Stimulated activated naive CD4-positive, alpha-beta T cell treated with Interleukin-2 at 50 U/mL for 16 hours (primary cell): ENCODE measurements around the gene NADSYN1.
"Not testable (repeated sequence)": the region's sequence is repeated elsewhere in the genome, so short reads cannot be mapped to it uniquely, and the experiment has no call there.

Experiments
- DNase-seq: peaks from one replicate; lab custom pipeline; 2025; lab: John Stamatoyannopoulos, UW

The NADSYN1 gene

DNA sequence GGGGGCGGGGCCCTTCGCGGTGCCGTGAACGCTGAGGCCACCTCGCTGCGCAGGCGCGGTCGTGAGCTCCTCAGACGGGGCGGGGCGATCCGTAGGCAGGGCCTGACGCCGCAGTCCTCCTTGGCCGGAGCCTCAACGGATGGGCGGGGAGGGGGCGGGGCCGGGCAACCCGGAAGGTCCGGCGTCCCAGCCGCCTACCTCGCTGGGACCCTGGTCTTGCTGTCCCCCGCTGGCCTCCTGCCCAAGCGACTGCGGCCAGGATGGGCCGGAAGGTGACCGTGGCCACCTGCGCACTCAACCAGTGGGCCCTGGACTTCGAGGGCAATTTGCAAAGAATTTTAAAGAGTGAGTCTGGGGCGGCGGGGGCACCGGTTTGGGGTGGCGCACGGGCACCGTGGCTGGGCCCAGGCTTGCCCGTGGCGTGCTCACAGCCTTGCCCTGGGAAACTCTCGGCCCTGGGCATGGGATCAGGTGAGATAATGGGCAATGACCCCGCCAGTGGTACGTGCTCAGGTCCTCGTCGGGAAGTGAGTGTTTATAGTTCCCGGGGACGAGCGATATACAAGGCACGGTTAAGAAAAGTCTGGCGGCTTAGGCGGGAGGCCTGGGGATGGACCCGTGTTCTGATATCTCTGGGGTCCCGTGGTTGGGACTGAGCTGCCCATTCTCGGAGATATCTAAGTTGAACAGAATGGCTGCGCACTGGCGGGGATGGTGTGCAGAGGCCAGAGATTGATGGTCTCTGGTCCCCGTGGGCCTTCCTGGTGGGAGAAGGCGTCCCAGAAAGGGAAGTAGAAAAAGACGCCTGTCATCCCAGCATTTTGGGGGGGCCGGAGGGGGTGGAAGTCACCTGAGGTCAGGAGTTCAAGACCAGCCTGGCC is at the start of gene NADSYN1:
TSS of gene NADSYN1 (plus strand) at position 167 of the 881 bp plus-strand sequence. CDS start at position 261, 94 bp downstream.
- DNase-seq = peak; percentile 95

GRCh38 chr11:71404209-71404608 is 48.8 kb upstream of the NADSYN1 start:
- no peak for DNase-seq

DNA sequence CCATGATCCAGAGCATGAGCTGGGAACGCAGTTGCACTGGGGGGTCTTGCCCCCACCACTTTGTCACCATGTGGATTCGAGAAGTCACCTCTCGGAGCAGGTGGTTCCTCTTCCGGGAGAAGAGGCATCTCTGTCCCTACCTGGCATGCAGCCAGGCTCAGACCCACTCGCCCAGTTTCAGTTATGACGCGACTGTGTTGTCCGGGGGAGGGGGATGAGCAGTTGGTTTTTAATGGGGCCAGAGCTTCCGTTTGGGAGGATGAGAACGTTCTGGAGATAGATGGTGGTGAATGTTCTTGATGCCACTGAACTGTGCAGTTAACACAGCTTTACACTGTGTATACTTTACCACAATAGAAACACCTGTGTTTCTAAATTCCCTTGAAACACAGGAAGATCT is 46.3 kb upstream of the NADSYN1 start:
- DNase-seq = no peak

DNA sequence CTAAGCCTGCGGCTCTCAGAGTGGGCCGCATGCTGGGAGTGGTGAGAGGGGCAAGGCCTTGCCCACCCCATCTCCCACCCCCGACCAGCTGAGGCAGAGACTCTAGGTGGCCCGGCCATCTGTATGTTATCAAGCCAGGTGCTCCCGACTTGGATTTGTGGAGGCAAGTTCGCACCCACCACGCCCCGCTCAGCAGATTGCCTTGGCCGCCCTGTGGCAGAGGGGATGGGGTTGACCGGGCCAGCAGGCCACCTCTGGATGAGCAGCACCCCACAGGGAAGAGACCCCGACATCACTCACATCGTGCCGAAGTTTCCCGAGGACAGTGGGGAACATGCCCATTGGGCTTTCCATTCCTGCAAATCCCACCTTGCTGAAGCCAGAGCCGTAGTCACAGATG is 45.6 kb upstream of the NADSYN1 start:
- DNase-seq = no peak

DNA sequence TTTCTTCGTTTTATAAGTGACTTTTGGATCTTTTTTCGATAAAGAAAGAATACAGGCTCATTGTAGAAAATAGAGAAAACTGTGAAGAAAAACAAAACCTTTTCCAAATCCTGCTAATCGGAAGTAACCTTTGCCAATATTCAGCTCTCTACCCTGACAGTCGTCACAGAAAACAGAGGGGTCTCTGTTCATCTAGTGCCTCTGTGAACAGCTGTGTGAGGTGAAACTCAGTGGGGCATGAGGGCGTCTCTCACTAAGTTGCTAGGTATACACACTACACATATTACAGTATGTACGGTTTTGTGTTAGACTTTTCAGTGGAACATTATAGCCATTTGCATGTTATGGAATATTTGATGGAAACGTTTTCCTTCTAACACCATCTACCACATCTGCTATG is 44.2 kb upstream of the NADSYN1 start:
- no peak for DNase-seq

DNA sequence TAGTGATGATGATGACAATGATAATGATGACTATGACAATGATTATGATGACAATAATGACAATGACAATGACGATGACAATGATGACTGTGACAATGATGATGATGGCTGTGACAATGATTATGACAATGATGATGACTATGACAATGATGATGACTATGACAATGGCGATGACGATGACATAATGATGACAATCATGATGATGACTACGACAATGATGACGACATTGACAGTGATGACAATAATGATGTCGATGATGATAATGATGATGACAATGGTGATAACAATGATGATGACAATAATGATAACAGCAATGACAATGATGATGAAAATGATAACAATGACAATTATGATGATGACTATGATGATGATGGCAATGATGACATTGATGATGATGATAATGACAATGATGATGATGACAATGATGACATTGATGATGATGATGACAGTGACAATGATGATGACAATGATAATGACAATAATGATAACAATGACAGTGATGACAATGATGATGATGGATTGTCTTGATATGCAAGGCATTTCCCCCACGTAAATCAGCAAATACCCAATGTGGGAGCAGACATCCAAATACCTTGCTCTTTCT is 42.5 kb upstream of the NADSYN1 start:
- DNase-seq = no peak

GRCh38 chr11:71414645-71415044 is 38.4 kb upstream of the NADSYN1 start:
- DNase-seq = no peak

DNA sequence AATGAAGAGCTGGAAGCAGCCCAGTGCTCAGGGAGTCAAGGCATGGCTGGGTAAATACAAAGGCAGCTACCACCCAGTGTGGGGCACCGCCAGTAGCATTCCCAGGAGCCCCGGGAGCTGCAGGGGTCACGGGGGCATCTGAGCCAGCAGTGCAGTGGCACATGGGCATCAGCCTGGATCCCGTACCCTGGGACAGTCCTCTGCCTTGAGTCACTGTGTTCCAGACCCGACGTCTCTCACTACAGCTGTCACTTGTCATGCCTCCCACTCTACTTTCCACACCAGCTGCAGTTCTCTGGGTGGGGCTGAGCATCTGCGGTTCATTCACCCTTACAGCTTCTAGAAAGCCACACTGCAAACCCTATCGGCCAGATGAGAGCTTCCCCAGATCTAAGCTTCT is 34.4 kb upstream of the NADSYN1 start:
- DNase-seq = no peak

DNA sequence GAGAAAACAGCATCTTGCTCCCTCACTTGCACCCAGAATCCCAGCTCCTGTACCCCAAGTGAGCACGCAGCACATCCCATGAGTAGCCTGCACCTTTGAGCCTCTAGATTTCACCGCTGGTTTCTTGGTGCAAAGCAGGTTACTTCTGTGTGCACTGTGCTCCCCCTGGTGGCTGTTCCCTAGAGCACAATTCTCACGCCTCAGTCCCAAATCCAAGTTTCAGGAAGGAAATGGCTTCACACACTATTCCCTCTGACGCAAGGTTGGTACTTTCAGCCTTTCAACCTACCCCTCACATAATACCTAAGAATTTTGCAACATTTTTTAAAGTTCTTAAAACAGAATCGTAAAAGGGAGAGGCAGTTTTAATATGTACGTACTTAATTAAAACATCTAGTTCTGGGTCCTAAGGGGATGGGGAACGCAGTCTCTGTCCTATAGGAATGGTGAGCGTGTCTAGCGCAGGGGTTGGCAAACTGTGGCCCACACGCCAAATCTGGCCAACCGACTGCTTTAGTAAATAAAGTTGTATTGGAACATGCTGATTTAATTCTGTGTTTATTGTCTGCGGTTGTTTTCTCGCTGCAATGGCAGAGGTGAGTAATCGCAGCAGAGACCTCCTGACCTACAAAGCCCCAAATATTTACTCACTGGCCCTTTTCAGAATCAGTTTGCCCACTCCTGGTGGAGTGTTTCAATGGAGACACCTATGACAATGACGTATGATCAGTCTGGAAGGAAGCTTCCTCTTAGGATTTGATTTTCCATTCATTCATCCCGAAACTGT is 32.4 kb upstream of the NADSYN1 start:
- DNase-seq = no peak

DNA sequence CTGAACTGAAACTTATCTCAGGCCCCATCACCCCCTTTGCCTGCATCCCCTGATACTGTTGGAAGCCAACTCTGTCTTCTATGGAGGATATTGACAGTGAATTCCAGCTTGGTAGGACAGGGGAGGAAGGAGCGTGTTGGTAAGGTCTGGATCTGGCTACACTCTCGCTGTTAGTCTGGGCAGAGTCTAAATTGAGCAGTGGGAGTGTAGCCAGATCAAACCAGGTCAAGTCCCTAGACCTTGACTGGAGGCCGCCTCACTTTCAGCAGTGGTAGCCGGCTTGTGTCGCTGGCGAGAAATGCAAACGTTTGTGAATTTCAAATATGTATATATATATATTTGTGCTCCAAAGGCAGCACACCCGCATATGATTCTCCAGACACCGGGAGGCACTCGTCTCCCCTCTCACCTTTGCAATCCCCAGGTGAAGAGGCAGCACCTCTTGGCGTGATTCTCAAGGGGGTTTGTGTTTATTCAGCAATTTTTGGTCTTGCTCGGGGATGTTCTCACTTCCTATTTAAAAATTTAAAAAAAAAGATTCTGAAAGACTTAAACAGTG is 31.5 kb upstream of the NADSYN1 start:
- DNase-seq = no peak

DNA sequence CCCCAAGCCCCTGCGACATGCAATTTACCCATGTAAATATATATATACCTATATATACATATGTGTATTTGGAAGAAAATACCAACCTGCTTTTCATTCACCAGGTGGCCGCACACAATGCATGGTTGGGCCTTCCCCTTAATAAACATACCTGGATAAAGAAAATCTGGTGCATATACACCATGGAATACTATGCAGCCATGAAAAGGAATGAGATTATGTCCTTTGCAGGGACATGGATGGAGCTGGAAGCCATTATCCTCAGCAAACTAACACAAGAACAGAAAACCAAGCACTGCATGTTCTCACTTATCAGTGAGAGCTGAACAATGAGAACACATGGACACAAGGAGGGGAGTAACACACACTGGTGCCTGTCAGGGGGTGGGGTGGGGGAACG is 30.7 kb upstream of the NADSYN1 start:
- DNase-seq = not testable (repeated sequence)

- no peak for DNase-seq
Measured at GRCh38 chr11:71423181-71423790, 29.7 kb upstream of the NADSYN1 start.

DNA sequence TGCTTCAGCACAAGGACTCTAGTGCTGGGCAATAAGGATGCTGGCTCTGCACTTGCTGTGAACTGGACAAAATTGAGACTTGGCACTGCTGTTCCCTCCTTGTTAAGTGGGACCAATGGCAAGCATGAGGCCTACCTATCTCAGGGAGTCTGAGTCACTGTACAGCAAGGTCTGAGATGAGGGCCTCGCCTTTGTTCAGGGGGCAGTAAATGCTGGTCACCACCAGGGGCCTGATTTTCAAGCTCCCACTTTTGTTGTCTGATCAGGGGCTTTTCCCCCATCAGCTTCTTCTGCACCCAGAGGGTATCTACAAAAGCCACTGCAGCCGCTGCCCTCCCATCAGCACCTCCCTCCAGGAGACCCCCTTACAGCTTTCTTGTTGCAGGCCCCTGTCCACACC is 27.6 kb upstream of the NADSYN1 start:
- DNase-seq = no peak

DNA sequence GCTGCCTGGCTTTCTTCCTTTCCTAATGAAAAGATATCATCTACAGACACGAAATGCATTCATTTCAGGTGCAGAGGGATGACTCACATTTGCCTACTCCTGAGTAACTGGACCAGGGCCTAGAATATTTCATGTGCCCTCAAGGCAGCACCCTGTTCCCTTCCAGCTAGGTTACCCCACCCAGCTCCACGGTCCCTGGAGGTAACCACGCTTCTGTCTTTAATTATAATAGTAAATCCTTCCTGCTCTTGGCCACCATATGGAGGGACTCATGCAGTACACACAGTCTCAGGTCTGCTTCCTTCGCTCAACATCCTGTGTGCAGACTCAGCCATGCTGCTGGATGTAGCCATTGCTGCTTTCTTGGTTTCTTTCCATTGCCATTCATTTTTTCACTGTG is 27.1 kb upstream of the NADSYN1 start:
- no peak for DNase-seq

DNA sequence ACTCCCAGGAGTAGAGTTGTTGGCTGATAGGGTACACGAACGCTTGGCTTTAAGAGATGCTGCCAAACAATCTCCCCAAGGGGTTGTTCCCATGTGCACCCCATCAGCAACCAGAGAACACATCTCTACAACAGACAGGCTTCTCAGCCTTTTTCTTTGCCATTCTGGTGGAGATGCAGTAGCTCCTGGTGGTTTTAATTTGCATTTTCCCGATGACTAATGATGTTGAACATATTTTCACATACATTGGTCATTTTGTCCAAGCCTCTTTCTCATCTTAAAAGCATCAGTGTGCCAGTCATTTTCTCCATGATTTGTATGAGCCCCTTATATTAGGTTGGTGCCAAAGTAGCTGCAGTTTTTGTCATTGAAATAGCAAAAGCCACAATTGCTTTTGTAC is 26.6 kb upstream of the NADSYN1 start:
- no peak for DNase-seq

DNA sequence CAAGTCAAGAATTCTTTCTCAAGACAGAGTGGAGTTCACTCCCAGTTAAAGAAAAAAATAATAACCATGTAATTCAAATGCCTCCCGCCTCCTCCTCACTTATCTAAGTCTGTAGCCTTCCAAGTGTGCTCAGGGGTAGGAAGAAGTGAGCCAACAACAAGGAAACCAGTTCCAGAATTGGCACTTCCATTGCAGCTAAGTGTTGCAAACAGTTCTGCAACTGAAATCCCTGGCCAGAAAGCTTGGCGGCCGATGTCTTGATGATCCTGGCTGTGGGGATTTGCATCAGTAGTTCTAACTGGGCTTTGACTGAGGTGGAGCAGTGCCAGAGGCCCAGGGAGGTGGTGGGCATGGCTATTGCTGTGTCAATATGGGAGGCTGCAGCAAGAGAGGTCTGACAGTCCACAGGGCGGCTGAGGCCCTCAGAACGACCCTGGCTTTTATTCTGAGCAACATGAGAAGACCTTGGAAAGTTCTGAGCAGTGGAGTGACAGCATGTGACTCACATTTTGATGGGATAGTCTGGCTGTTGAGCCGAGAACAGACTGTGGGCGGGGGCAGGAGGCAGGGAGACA is 24.1 kb upstream of the NADSYN1 start:
- no peak for DNase-seq

- no peak for DNase-seq
Measured at GRCh38 chr11:71429701-71430100, 23.3 kb upstream of the NADSYN1 start.

GRCh38 chr11:71430166-71430565 is 22.8 kb upstream of the NADSYN1 start:
- DNase-seq = no peak

GRCh38 chr11:71431271-71431670 is 21.7 kb upstream of the NADSYN1 start:
- no peak for DNase-seq

- no peak for DNase-seq
Measured at GRCh38 chr11:71432761-71433647, 20.0 kb upstream of the NADSYN1 start.
